ENCODE data around the gene GCSAML. TPM values are rescaled to one million over a fixed set of nuclear protein-coding genes. Genes with fewer than 3 reads are reported as not detected.

Gene GCSAML
- total RNA-seq, 1 donor from 2014 or later = 2.7 TPM

DNA sequence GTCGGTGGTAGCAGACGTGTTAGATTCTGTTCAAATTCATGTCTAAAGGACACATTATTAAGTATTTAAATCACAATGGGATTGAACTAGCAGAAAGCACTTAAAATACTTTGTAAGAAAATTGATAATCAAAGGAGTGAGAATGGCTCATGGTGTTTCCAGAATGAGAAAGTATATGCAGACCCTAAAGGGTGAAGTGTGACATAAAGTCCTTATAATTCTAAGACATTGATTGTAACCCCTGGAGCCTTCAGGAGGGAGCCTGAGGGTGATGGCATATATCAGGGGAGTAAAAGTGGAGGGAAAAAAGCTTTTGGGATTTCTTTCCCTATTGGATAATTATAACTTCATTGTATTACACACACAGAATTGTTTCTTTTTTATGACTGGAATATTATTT, 12.6 kb upstream of the GCSAML start, which contains the start of gene OR2C3:
TSS of gene OR2C3 (minus strand) at position 101 of the 400 bp plus-strand sequence. CDS start 3,929 bp downstream, outside the sequence.
- Histone ChIP-seq H3K4me3 (no peak within 1 kb of the TSS), H3K9me3 (no peaks in the 10 kb centered on the region), H3K4me1 (no peaks in the 10 kb centered on the region), H3K36me3 (no peaks in the 10 kb centered on the region), H3K27ac (no peak within 1 kb of the TSS), H3K27me3 (no peaks in the 10 kb centered on the region)
- ATAC-seq = no peak
- TF ChIP-seq, protein P1, sequence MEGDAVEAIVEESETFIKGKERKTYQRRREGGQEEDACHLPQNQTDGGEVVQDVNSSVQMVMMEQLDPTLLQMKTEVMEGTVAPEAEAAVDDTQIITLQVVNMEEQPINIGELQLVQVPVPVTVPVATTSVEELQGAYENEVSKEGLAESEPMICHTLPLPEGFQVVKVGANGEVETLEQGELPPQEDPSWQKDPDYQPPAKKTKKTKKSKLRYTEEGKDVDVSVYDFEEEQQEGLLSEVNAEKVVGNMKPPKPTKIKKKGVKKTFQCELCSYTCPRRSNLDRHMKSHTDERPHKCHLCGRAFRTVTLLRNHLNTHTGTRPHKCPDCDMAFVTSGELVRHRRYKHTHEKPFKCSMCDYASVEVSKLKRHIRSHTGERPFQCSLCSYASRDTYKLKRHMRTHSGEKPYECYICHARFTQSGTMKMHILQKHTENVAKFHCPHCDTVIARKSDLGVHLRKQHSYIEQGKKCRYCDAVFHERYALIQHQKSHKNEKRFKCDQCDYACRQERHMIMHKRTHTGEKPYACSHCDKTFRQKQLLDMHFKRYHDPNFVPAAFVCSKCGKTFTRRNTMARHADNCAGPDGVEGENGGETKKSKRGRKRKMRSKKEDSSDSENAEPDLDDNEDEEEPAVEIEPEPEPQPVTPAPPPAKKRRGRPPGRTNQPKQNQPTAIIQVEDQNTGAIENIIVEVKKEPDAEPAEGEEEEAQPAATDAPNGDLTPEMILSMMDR (IDR thresholded peaks at IDR 0.05) = no peak
- no peak for DNase-seq
- intact Hi-C loops (cut with DNase I) = no loop called here

DNA sequence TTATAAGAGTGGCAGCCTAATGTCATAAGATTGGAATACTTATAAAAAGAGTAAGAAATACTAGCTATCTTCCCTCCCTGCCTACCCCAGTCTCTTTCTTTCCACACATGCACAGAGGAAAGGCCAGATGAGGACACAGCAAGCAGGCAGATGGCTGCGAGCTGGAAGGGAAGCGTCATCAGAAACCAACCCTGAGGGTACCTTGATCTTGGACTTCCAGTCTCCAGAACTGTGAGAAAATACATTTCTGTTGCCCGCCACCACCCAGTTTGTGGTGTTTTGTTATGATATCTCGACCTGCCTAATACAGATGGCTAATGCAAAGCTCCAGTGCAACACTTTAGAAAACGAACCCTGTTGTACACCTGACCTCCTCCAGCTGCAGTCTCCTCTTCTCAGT, 10.4 kb upstream of the GCSAML start:
- ATAC-seq (no peak), DNase-seq (no peak)
- Histone ChIP-seq H3K27ac (no peak overlapping the region), H3K4me1 (no peaks in the 10 kb centered on the region), H3K9me3 (no peaks in the 10 kb centered on the region), H3K4me3 (no peak overlapping the region), H3K27me3 (no peaks in the 10 kb centered on the region), H3K36me3 (no peaks in the 10 kb centered on the region)
- TF ChIP-seq, protein P1 (IDR thresholded peaks at IDR 0.05) = no peak
- intact Hi-C loops (cut with DNase I) = no loop called here

DNA sequence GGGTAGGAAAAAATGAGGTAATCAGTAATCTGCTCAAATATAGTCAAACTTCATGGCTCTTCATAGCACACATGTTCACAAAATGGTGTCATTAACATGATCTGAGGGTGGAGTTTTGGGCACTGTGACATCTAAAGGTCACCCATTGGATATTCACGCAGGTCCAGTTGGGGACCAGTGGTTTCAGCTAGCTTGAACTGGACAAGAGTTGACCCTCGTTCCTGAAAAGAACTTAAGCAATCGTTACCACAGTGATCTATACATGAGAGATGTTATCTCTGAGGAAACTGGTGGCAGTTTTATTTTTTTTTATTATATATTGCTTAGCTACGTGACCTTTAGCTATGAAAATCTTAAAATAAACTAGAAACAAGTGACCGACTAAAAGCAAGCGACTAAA, 9.7 kb upstream of the GCSAML start:
- Histone ChIP-seq H3K4me1 (no peaks in the 10 kb centered on the region), H3K27ac (no peak overlapping the region), H3K9me3 (no peaks in the 10 kb centered on the region), H3K27me3 (no peaks in the 10 kb centered on the region), H3K4me3 (no peak overlapping the region), H3K36me3 (no peaks in the 10 kb centered on the region)
- TF ChIP-seq, protein P1 (IDR thresholded peaks at IDR 0.05) = no peak
- intact Hi-C loops (cut with DNase I) = no loop called here
- ATAC-seq (no peak), DNase-seq (no peak)

DNA sequence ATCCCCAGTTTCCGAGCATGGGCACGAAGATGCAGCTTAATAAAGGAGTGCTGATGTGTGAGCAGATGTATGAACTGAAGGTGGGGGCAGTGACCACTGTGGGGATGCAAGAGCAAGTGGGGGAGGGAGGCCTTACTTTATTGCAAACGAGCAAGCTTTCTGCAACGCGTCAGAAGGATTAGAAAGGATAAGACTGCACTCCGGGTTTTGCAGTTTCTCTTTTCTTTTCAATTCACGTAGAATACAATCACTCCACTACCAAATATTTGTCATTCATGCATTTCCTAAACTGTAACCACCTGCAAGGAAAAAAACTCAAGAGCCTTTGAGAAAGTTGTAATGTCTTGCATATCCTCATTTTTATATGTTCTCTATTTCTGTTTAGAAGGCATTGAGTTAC, 8.4 kb upstream of the GCSAML start:
- DNase-seq (no peak), ATAC-seq (no peak)
- Histone ChIP-seq H3K4me3 (no peak overlapping the region), H3K27me3 (no peaks in the 10 kb centered on the region), H3K9me3 (no peaks in the 10 kb centered on the region), H3K36me3 (no peaks in the 10 kb centered on the region), H3K27ac (no peak overlapping the region), H3K4me1 (no peaks in the 10 kb centered on the region)
- intact Hi-C loops (cut with DNase I) = no loop called here
- TF ChIP-seq, protein P1 (IDR thresholded peaks at IDR 0.05) = no peak

DNA sequence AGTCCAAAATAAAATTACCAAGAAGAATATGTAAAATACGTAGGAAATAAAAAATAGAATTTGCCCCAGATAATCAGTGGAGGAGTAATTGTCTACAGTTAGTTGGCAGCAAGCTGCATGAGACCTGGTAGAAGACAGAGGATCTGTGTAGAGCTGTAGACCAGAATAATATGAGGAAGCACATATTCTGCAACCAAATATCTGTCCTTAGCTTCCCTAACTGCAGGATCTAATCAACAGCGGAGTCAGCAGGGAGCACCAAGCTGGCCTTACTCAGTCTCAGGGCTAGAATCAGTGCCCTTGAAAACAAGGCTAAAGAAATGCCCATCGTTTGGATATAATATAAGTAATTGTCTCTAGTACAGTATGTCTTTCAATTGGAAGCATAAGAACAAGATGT, 6.1 kb upstream of the GCSAML start:
- Histone ChIP-seq H3K36me3 (no peaks in the 10 kb centered on the region), H3K4me3 (no peak overlapping the region), H3K9me3 (no peaks in the 10 kb centered on the region), H3K27me3 (no peaks in the 10 kb centered on the region), H3K27ac (no peak overlapping the region), H3K4me1 (no peaks in the 10 kb centered on the region)
- ATAC-seq (no peak), DNase-seq (no peak)
- TF ChIP-seq, protein P1 (IDR thresholded peaks at IDR 0.05) = no peak
- intact Hi-C loops (cut with DNase I) = no loop called here

DNA sequence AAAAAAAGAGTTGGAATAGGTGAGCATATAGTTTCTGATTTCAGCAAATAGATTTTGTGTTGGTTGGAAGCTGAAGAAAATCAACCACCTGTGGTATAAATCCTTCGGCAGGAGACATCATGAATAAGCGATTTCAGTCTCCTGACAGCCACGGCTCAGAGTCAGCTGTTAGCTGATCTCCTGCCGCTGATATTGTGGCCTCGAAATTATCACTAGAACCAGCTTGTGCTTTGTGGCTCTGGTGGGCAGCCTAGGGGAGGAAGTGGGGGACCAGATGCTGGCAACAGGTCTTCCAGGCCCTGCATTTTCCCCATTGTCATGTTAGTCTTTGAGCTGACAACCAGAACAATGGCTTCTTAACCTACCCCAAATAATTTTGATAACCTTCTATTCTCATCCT, 842 bp upstream of the GCSAML start:
- H3K4me1 ChIP-seq = no peaks in the 10 kb centered on the region
- ATAC-seq = no peak

More for the DNA sequence above, 842 bp upstream of the GCSAML start:
- intact Hi-C loops (cut with DNase I) = no loop called here
- Histone ChIP-seq H3K27ac (no peak overlapping the region), H3K9me3 (no peaks in the 10 kb centered on the region), H3K36me3 (no peaks in the 10 kb centered on the region), H3K4me3 (no peak overlapping the region), H3K27me3 (no peaks in the 10 kb centered on the region)
- TF ChIP-seq, protein P1 (IDR thresholded peaks at IDR 0.05) = no peak
- no peak for DNase-seq
